PFSK-1 (cell line): ENCODE measurements around the gene IFITM10.

ENCODE experiments used
- FOXP2 ChIP-seq: optimal IDR thresholded peaks from 2 replicates; pipeline ENCODE3; 2011; ENCODE audit warnings: borderline replicate concordance, control low read depth, inconsistent platforms; ENCODE audit not compliant: insufficient read depth; ENCODE audit errors: extremely low read length, extremely low read depth
- POLR2AphosphoS5 ChIP-seq: IDR thresholded peaks from 2 replicates; pipeline ENCODE4 v1.6.1; 2012; ENCODE audit warnings: low read depth, mild to moderate bottlenecking, control low read depth, low read length, moderate library complexity
- SIN3A ChIP-seq: IDR thresholded peaks from 2 replicates; pipeline ENCODE4 v1.6.1; 2012; ENCODE audit warnings: mild to moderate bottlenecking, low read length, moderate library complexity, borderline replicate concordance; ENCODE audit not compliant: insufficient read depth
- TAF1 ChIP-seq: IDR thresholded peaks from 2 replicates; pipeline ENCODE4 v1.6.1; 2012; ENCODE audit warnings: low read length, control low read depth, borderline replicate concordance; ENCODE audit not compliant: insufficient read depth
- TF ChIP-seq, protein P1 (sequence below), 2 experiments: IDR thresholded peaks; 2 replicates each; pipeline versions ENCODE4 v1.6.1 to v1.8.0; 2011 to 2012; ENCODE audit warnings: low read depth in 2 of 2, low read length in 2 of 2, control low read depth in 1 of 2, inconsistent platforms in 1 of 2, mild to moderate bottlenecking in 1 of 2, moderate library complexity in 1 of 2; ENCODE audit not compliant: insufficient read depth in 1 of 2

DNA sequence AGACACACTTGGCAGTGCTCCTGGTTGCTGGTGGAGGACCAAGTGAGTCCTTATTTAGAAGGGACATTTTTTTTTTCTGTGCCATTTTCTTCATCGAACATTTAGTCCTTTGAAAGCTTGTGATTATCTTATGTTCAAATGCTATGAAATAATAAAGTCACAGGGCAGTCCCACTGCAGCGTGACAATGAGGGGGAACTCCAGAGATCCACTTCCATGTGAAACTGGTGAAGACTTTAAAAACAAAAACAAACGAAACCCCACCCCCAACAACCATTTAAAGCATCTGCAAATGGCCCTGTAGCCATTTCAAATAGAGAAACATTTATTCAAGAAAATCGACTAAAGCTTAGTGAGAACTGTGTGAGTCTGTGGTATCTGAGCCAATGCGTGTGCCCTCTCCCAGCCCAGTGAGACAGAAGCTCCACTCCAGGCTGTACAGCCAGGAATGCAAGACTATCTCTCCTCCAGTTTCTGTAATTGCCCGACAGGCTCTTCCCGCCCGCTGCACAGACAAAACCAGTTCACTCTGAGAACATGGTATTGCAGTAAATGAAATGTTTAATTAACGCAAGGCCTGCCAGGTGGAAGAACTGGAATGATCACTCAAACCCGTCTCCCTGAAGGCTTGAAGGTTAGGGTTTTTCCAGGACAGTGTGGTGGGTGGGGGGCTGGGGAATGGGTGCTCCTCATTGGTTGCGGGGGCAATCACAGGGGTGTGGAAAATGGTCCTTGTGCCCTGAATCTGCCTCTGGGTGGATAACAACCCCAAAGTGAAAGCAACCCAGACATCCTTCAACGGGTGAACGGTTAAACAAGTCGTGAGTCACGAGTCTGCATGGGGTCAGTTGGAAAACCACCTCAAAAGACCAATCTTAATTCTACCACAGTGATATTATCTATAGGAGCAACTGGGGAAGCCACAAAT lies 45.0 kb downstream of the IFITM10 start:
- TF ChIP-seq, protein P1, sequence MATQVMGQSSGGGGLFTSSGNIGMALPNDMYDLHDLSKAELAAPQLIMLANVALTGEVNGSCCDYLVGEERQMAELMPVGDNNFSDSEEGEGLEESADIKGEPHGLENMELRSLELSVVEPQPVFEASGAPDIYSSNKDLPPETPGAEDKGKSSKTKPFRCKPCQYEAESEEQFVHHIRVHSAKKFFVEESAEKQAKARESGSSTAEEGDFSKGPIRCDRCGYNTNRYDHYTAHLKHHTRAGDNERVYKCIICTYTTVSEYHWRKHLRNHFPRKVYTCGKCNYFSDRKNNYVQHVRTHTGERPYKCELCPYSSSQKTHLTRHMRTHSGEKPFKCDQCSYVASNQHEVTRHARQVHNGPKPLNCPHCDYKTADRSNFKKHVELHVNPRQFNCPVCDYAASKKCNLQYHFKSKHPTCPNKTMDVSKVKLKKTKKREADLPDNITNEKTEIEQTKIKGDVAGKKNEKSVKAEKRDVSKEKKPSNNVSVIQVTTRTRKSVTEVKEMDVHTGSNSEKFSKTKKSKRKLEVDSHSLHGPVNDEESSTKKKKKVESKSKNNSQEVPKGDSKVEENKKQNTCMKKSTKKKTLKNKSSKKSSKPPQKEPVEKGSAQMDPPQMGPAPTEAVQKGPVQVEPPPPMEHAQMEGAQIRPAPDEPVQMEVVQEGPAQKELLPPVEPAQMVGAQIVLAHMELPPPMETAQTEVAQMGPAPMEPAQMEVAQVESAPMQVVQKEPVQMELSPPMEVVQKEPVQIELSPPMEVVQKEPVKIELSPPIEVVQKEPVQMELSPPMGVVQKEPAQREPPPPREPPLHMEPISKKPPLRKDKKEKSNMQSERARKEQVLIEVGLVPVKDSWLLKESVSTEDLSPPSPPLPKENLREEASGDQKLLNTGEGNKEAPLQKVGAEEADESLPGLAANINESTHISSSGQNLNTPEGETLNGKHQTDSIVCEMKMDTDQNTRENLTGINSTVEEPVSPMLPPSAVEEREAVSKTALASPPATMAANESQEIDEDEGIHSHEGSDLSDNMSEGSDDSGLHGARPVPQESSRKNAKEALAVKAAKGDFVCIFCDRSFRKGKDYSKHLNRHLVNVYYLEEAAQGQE (IDR thresholded peaks at IDR 0.05; ENCODE audit: insufficient read depth in 1 of 2, low read depth in 2 of 2, low read length in 2 of 2): no peak
- TF ChIP-seq TAF1 (no peak), POLR2AphosphoS5 (no peak), FOXP2 (no peak), SIN3A (no peak)
